CD14-positive monocyte (primary cell): Measurements from ENCODE around the gene SAMSN1. TPM values are rescaled to one million over a fixed set of nuclear protein-coding genes. Genes with fewer than 3 reads are reported as not detected.

Experiments used
- DNase-seq, 3 donors: peaks; one replicate each; pipeline ENCODE4 v3.0.0-alpha.2; 2011 to 2022
- H2AFZ ChIP-seq: 2 replicates; pipeline ENCODE4 v1.6.0; 2012; ENCODE audit warnings: mild to moderate bottlenecking, low read depth, low read length, inconsistent platforms; ENCODE audit not compliant: insufficient read depth, poor library complexity, severe bottlenecking
- H3K27ac ChIP-seq, 2 donors: 1 replicate in 1 of 2; 2 replicates in 1 of 2; pipeline ENCODE4 v1.5.1; 2012 to 2013; ENCODE audit warnings: low read length in 2 of 2, control low read depth in 1 of 2, inconsistent platforms in 1 of 2, low read depth in 1 of 2, mild to moderate bottlenecking in 1 of 2
- H3K27me3 ChIP-seq, 2 donors: one replicate each; pipeline versions ENCODE4 v1.6.0 to v1.6.1; 2011 to 2013; ENCODE audit warnings: low read length in 2 of 2; ENCODE audit not compliant: control insufficient read depth in 2 of 2, insufficient read depth in 2 of 2
- H3K36me3 ChIP-seq, 2 donors: replicated peaks in 1 of 2; 1 replicate in 1 of 2; 2 replicates in 1 of 2; pipeline versions ENCODE4 v1.5.1 to v1.6.1; 2012 to 2013; ENCODE audit warnings: low read length in 2 of 2, control low read depth in 1 of 2, inconsistent platforms in 1 of 2, mild to moderate bottlenecking in 1 of 2; ENCODE audit not compliant: insufficient read depth in 2 of 2, control insufficient read depth in 1 of 2
- H3K4me1 ChIP-seq, 2 donors: 1 replicate in 1 of 2; 2 replicates in 1 of 2; pipeline versions ENCODE4 v1.5.1 to v1.6.1; 2012 to 2013; ENCODE audit warnings: low read length in 2 of 2, control low read depth in 1 of 2, inconsistent platforms in 1 of 2, mild to moderate bottlenecking in 1 of 2, moderate library complexity in 1 of 2; ENCODE audit not compliant: insufficient read depth in 2 of 2, control insufficient read depth in 1 of 2
- H3K4me2 ChIP-seq: replicated peaks from 2 replicates; pipeline ENCODE3; 2012; ENCODE audit warnings: low read length, moderate library complexity, mild to moderate bottlenecking; ENCODE audit not compliant: poor library complexity, severe bottlenecking; ENCODE audit errors: extremely low read depth
- H3K4me3 ChIP-seq, 3 experiments: fragments of 200-600 bp in 1 of 3; sonication (generic) in 1 of 3; replicated peaks in 1 of 3; 1 replicate in 2 of 3; 2 replicates in 1 of 3; pipeline ENCODE4 v1.5.1; 2011 to 2013; ENCODE audit warnings: low read length in 3 of 3, mild to moderate bottlenecking in 3 of 3, control low read depth in 2 of 3, low read depth in 2 of 3, inconsistent platforms in 1 of 3, moderate library complexity in 1 of 3
- H3K79me2 ChIP-seq: 2 replicates; pipeline ENCODE4 v1.6.0; 2012; ENCODE audit warnings: mild to moderate bottlenecking, control low read depth, inconsistent platforms, low read length, moderate library complexity; ENCODE audit not compliant: insufficient read depth
- H3K9ac ChIP-seq: 2 replicates; pipeline ENCODE4 v1.6.0; 2017; ENCODE audit warnings: low read length, mild to moderate bottlenecking; ENCODE audit not compliant: insufficient read depth, poor library complexity, severe bottlenecking
- H3K9me3 ChIP-seq, 2 donors: replicated peaks in 1 of 2; 1 replicate in 1 of 2; 2 replicates in 1 of 2; pipeline versions ENCODE4 v1.5.1 to v1.6.1; 2012 to 2013; ENCODE audit warnings: low read length in 2 of 2, control low read depth in 1 of 2; ENCODE audit not compliant: control insufficient read depth in 1 of 2, insufficient read depth in 1 of 2
- H4K20me1 ChIP-seq: 2 replicates; pipeline ENCODE4 v1.6.0; 2012; ENCODE audit warnings: mild to moderate bottlenecking, low read length, control low read depth, moderate library complexity; ENCODE audit not compliant: insufficient read depth
- H3K27ac Mint-ChIP-seq, 7 donors: one replicate each; pipeline ENCODE4 v1.8.0; 2020; ENCODE audit warnings: mild to moderate bottlenecking in 7 of 7, mixed read lengths in 7 of 7, moderate library complexity in 6 of 7, inconsistent platforms in 2 of 7
- H3K27me3 Mint-ChIP-seq, 3 donors: one replicate each; pipeline ENCODE4 v1.8.0; 2021 to 2022; ENCODE audit warnings: low read depth in 3 of 3, mild to moderate bottlenecking in 3 of 3, mixed read lengths in 3 of 3, moderate library complexity in 3 of 3, inconsistent platforms in 1 of 3
- H3K36me3 Mint-ChIP-seq, 2 donors: one replicate each; pipeline ENCODE4 v1.8.0; 2020; ENCODE audit warnings: mixed read lengths in 2 of 2, inconsistent platforms in 1 of 2, mild to moderate bottlenecking in 1 of 2
- H3K4me1 Mint-ChIP-seq: one replicate; pipeline ENCODE4 v1.8.0; 2020; ENCODE audit warnings: mild to moderate bottlenecking, mixed read lengths
- H3K4me3 Mint-ChIP-seq, 2 donors: one replicate each; pipeline ENCODE4 v1.8.0; 2020; ENCODE audit warnings: mild to moderate bottlenecking in 2 of 2, mixed read lengths in 2 of 2, moderate library complexity in 1 of 2
- H3K9me3 Mint-ChIP-seq, 7 donors: one replicate each; pipeline ENCODE4 v1.8.0; 2020 to 2022; ENCODE audit warnings: mixed read lengths in 7 of 7, mild to moderate bottlenecking in 6 of 7, moderate library complexity in 6 of 7, inconsistent platforms in 2 of 7
- CTCF ChIP-seq: fragments of 200-600 bp; IDR thresholded peaks from one replicate; pipeline ENCODE4 v1.8.0; 2022; ENCODE audit warnings: antibody characterized with exemption, mild to moderate bottlenecking
- WGBS: methylation state at CpG from one replicate; pipeline ENCODE4 v1.1.5; 2013; ENCODE audit warnings: missing lambda C conversion rate; ENCODE audit not compliant: insufficient coverage; 5-methylcytosine and 5-hydroxymethylcytosine counted together
- intact Hi-C, 2 donors: fragments of 100-400 bp; cut with micrococcal nuclease; formaldehyde crosslinking; loops; one replicate each; pipeline versions ENCODE4 v1.15.0 to v1.15.1; 2023
- polyA plus RNA-seq, 3 donors: library from polyadenylated mRNA; depleted of rRNA in 1 of 3; unstranded in 2 of 3; stranded (reverse) in 1 of 3; fragments of 300-500 nt in 2 of 3; fragments of >200 nt in 1 of 3; fragmentation: Illumina TruSeq in 2 of 3; gene quantifications; 1 replicate in 2 of 3; 2 replicates in 1 of 3; pipeline ENCODE4 v1.2.3, GENCODE V29; 2012 to 2021

SAMSN1 gene
- polyA plus RNA-seq, 3 donors = 20.9 to 38.6 (median 31.0) TPM

GRCh38 chr21:14526836-14527695, 19.0 kb downstream of the SAMSN1 start:
- Mint-ChIP-seq H3K4me1 (peaks cover 70% of the 10 kb centered on the region), H3K36me3 (peaks cover 7 to 17% of the 10 kb centered on the region in 2 donors), H3K4me3 (peak overlapping the region; percentile 3 to 26), H3K27ac (peak overlapping the region; percentile 60 to 90 (median 85)), H3K9me3 (no peaks in the 10 kb centered on the region), H3K27me3 (no peaks in the 10 kb centered on the region)
- Histone ChIP-seq H3K9ac (no peak overlapping the region), H3K27me3 (no peaks in the 10 kb centered on the region), H4K20me1 (no peaks in the 10 kb centered on the region), H3K79me2 (peaks cover 96% of the 10 kb centered on the region), H3K36me3 (peaks cover 0 to 6% of the 10 kb centered on the region in 2 donors), H3K4me1 (peaks cover 63 to 90% of the 10 kb centered on the region in 2 donors), H3K4me2 (peak overlapping the region; percentile 37), H3K9me3 (no peaks in the 10 kb centered on the region), H2AFZ (no peak overlapping the region), H3K4me3 (peak overlapping the region in 1 of 3 experiments; percentile 56), H3K27ac (peak overlapping the region in 1 of 2 donors; percentile 81)
- no peak for DNase-seq
- intact Hi-C loops = loop anchor here in 1 of 2 donors (10.0 kb wide), 2 partner anchors 68 to 338 kb away; no protein-coding TSS in a partner anchor
- no peak for TF ChIP-seq CTCF
- WGBS = 71% methylated on average over 4 of the region's 10 CpGs

GRCh38 chr21:14526199-14526598, 19.9 kb downstream of the SAMSN1 start:
- WGBS = no CpG with 5 or more reads among the region's 3 CpGs

More at GRCh38 chr21:14526199-14526598, 19.9 kb downstream of the SAMSN1 start:
- Mint-ChIP-seq H3K27me3 (peaks cover 0 to 1% (median 0%) of the 10 kb centered on the region in 3 donors), H3K4me1 (peaks cover 70% of the 10 kb centered on the region), H3K27ac (peak overlapping the region in 5 of 7 donors; percentile 24 to 90 (median 79)), H3K36me3 (peaks cover 10 to 16% of the 10 kb centered on the region in 2 donors), H3K9me3 (no peaks in the 10 kb centered on the region), H3K4me3 (peak overlapping the region in 1 of 2 donors; percentile 28)
- no peaks in the 10 kb centered on the region for H3K27me3 ChIP-seq
- DNase-seq = no peak
- H3K36me3 ChIP-seq = no peaks in the 10 kb centered on the region
- peak overlapping the region in 1 of 2 donors; percentile 81 for H3K27ac ChIP-seq
- H3K9ac ChIP-seq = no peak overlapping the region
- peaks cover 96% of the 10 kb centered on the region for H3K79me2 ChIP-seq
- peak overlapping the region in 1 of 3 experiments; percentile 56 for H3K4me3 ChIP-seq
- H4K20me1 ChIP-seq = no peaks in the 10 kb centered on the region
- no peak for TF ChIP-seq CTCF
- H3K4me2 ChIP-seq = peak overlapping the region; percentile 37
- H3K4me1 ChIP-seq = peaks cover 68 to 90% of the 10 kb centered on the region in 2 donors
- intact Hi-C loops = loop anchor here in 1 of 2 donors (10.0 kb wide), 2 partner anchors 69 to 339 kb away; no protein-coding TSS in a partner anchor
- H3K9me3 ChIP-seq = no peaks in the 10 kb centered on the region
- H2AFZ ChIP-seq = no peak overlapping the region
